Activated CD4-positive, alpha-beta T cell treated with anti-CD3 and anti-CD28 coated beads for 36 hours (primary cell): ENCODE data around the gene ZNF783. TPM values are rescaled to one million over a fixed set of nuclear protein-coding genes. Genes with fewer than 3 reads are reported as not detected.
"Not testable (repeated sequence)": the region's sequence is repeated elsewhere in the genome, so short reads cannot be mapped to it uniquely, and the experiment has no call there.

ENCODE experiments used
- ATAC-seq: fragments of 200-7000 bp; cut with Tn5 transposase; one replicate; pipeline ENCODE4 v1.10.0; 2021; ENCODE audit warnings: mild to moderate bottlenecking, moderate library complexity
- CTCF ChIA-PET: fragments of 350-600 bp; sonication (Branson Sonifier 250); formaldehyde crosslinking; loops from one replicate; lab custom pipeline; 2021; ENCODE audit warnings: antibody characterized with exemption; lab: Charles Lee
- POLR2A ChIA-PET: fragments of 350-600 bp; sonication (Branson Sonifier 250); formaldehyde crosslinking; loops from one replicate; lab custom pipeline; 2021; ENCODE audit warnings: antibody characterized with exemption, inconsistent platforms; lab: Charles Lee
- DNase-seq: peaks from one replicate; pipeline ENCODE4 v3.0.0-alpha.2; 2020
- H3K27ac Mint-ChIP-seq: one replicate; pipeline ENCODE4 v1.8.0; 2021; ENCODE audit warnings: mixed read lengths
- H3K27me3 Mint-ChIP-seq: one replicate; pipeline ENCODE4 v1.8.0; 2021; ENCODE audit warnings: mixed read lengths
- H3K36me3 Mint-ChIP-seq: one replicate; pipeline ENCODE4 v1.8.0; 2021; ENCODE audit warnings: low read depth, mixed read lengths
- H3K4me1 Mint-ChIP-seq: one replicate; pipeline ENCODE4 v1.8.0; 2021; ENCODE audit warnings: mixed read lengths
- H3K4me3 Mint-ChIP-seq: one replicate; pipeline ENCODE4 v1.8.0; 2021; ENCODE audit warnings: mild to moderate bottlenecking, moderate library complexity, mixed read lengths
- H3K9me3 Mint-ChIP-seq: one replicate; pipeline ENCODE4 v1.8.0; 2021; ENCODE audit warnings: low read depth, mixed read lengths
- intact Hi-C, 2 experiments: fragments of 100-400 bp; cut with DNase I in 1 of 2; cut with micrococcal nuclease in 1 of 2; formaldehyde crosslinking; loops; one replicate each; pipeline versions ENCODE4 v1.14.2 to v1.15.1; 2022 to 2024; cut with DNase I, micrococcal nuclease
- total RNA-seq, 2 experiments: library from RNA; stranded (reverse); gene quantifications; one replicate each; pipeline ENCODE4 v1.2.3, GENCODE V29; 2021

ZNF783 gene
- total RNA-seq, 2 experiments from 2014 or later: 14.5 to 15.4 TPM

- H3K4me3 Mint-ChIP-seq: peak overlapping the region; percentile 93
- DNase-seq (no peak), ATAC-seq (no peak)
- CTCF ChIA-PET: interaction anchor here (0.8 to 2.1 kb wide), 6 partner anchors 8 to 45 kb away, joined by 3 to 9 read pairs (median 6); partner anchors contain the start of genes ZNF282 and ZNF783
- H3K36me3 Mint-ChIP-seq: peaks cover 29% of the 10 kb centered on the region
- peak overlapping the region; percentile 83 for H3K27ac Mint-ChIP-seq
- POLR2A ChIA-PET: interaction anchor here (1.0 kb wide), 1 partner anchor 20 kb away, joined by 4 read pairs; no protein-coding TSS in a partner anchor
- no peaks in the 10 kb centered on the region for H3K27me3 Mint-ChIP-seq
- peaks cover 43% of the 10 kb centered on the region for H3K4me1 Mint-ChIP-seq
- H3K9me3 Mint-ChIP-seq: peaks cover 9% of the 10 kb centered on the region
- intact Hi-C loops: loop anchor here in 1 of 2 experiments (5.0 to 10.0 kb wide), 2 partner anchors 356 to 1212 kb away; partner anchors contain the start of genes EZH2 and GIMAP8
Measured at GRCh38 chr7:149240637-149241036, 21.4 kb upstream of the ZNF783 start.

- no peaks in the 10 kb centered on the region for H3K27me3 Mint-ChIP-seq
- peak overlapping the region; percentile 29 for H3K27ac Mint-ChIP-seq
- intact Hi-C loops: loop anchor here in 1 of 2 experiments (5.0 to 10.0 kb wide), 2 partner anchors 357 to 1211 kb away; partner anchors contain the start of genes EZH2 and GIMAP8
- peaks cover 9% of the 10 kb centered on the region for H3K9me3 Mint-ChIP-seq
- no peak for ATAC-seq
- ChIA-PET POLR2A (interaction anchor here (0.7 kb wide), 1 partner anchor 55 kb away, joined by 4 read pairs; no protein-coding TSS in a partner anchor), CTCF (interaction anchor here (0.6 to 2.1 kb wide), 4 partner anchors 32 to 164 kb away, joined by 3 to 7 read pairs (median 6); partner anchors contain the start of gene ZNF282)
- peak overlapping the region; percentile 93 for H3K4me3 Mint-ChIP-seq
- DNase-seq: no peak
- H3K36me3 Mint-ChIP-seq: peaks cover 35% of the 10 kb centered on the region
- H3K4me1 Mint-ChIP-seq: peaks cover 53% of the 10 kb centered on the region
Measured at GRCh38 chr7:149241696-149242095, 20.3 kb upstream of the ZNF783 start.

- intact Hi-C loops: loop anchor here (1.0 to 10.0 kb wide), 9 partner anchors 16 to 1132 kb away; partner anchors contain the start of genes ACTR3C (in 1 of the 2), EZH2 (in 1 of the 2), LRRC61 (in 1 of the 2) and PDIA4 (in 1 of the 2)
- ChIA-PET CTCF (interaction anchor here (0.7 to 1.2 kb wide), 2 partner anchors 40 to 48 kb away, joined by 3 to 4 read pairs; no protein-coding TSS in a partner anchor), POLR2A (interaction anchor here (0.8 to 1.4 kb wide), 2 partner anchors 16 to 35 kb away, joined by 4 to 8 read pairs; partner anchors contain the start of gene ZNF783)
- DNase-seq (peak; percentile 79), ATAC-seq (peak; percentile 85)
- Mint-ChIP-seq H3K27me3 (no peaks in the 10 kb centered on the region), H3K4me3 (peak overlapping the region; percentile 48), H3K4me1 (peaks cover 72% of the 10 kb centered on the region), H3K36me3 (peaks cover 42% of the 10 kb centered on the region), H3K27ac (peak overlapping the region; percentile 96), H3K9me3 (peaks cover 9% of the 10 kb centered on the region)
Measured at GRCh38 chr7:149245244-149245643, 16.8 kb upstream of the ZNF783 start.

DNA sequence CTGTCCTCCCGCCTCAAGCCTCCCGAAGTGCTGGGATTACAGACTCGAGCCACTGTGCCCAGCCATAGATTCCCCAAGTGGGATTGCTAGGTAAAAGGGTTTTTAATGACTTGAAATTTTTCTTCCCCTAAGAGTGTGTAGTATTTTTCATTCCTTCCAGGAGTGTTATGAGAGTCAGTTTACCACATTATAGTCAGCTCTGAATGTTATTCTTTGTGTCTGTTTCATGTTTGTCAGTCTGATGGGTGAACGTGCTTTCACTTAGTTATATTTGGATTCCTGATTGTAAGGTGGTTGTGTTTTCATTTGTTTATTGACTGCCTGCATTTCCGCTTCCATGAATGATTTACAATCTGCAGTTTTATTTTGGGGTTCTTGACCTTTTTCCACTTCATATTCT is 16.3 kb upstream of the ZNF783 start:
- POLR2A ChIA-PET: interaction anchor here (0.8 to 1.4 kb wide), 2 partner anchors 16 to 36 kb away, joined by 4 to 8 read pairs; partner anchors contain the start of gene ZNF783
- H3K27me3 Mint-ChIP-seq: no peaks in the 10 kb centered on the region
- peaks cover 43% of the 10 kb centered on the region for H3K36me3 Mint-ChIP-seq

DNA sequence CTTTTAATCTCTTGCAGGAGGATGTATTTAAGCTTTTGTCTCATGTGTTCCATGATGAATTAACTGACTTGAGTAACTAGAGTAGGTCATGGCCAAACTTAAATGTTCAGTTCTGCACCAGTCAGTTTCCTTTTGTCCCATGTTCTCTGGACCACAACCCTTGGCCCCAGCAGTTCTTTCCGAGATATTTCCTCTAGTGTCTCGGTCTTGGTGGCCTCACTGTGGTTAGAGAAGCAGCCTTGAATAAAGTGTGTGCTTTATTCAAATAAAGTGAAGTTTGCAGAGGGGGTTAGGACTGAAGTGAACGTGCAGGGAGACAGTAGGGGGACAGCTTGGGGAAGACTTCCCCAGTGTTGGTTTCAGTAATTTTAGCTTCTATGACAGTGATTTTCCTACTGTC is 13.2 kb upstream of the ZNF783 start:
- Mint-ChIP-seq H3K4me3 (peak overlapping the region; percentile 49), H3K27ac (peak overlapping the region; percentile 98), H3K27me3 (no peaks in the 10 kb centered on the region), H3K36me3 (peaks cover 44% of the 10 kb centered on the region), H3K9me3 (peaks cover 4% of the 10 kb centered on the region), H3K4me1 (peaks cover 58% of the 10 kb centered on the region)
- intact Hi-C loops: loop anchor here (1.0 to 10.0 kb wide), 8 partner anchors 13 to 1129 kb away; partner anchors contain the start of genes ACTR3C (in 1 of the 2), EZH2 (in 1 of the 2), LRRC61 (in 1 of the 2) and PDIA4 (in 1 of the 2)
- DNase-seq (peak; percentile 62), ATAC-seq (peak; percentile 55)
- ChIA-PET POLR2A (interaction anchor here (1.0 to 2.9 kb wide), 5 partner anchors 9 to 41 kb away, joined by 3 to 9 read pairs (median 5); partner anchors contain the start of genes ZNF212 and ZNF783), CTCF (interaction anchor here (0.7 to 3.9 kb wide), 8 partner anchors 9 to 121 kb away, joined by 3 to 29 read pairs (median 4); partner anchors contain the start of genes ZNF212 and ZNF783)

More for the DNA sequence above, 16.3 kb upstream of the ZNF783 start:
- CTCF ChIA-PET: interaction anchor here (0.6 to 1.2 kb wide), 4 partner anchors 11 to 47 kb away, joined by 3 to 4 read pairs (median 3); partner anchors contain the start of gene ZNF783
- peak overlapping the region; percentile 48 for H3K4me3 Mint-ChIP-seq
- peaks cover 9% of the 10 kb centered on the region for H3K9me3 Mint-ChIP-seq
- intact Hi-C loops: loop anchor here (1.0 to 10.0 kb wide), 9 partner anchors 15 to 1132 kb away; partner anchors contain the start of genes ACTR3C (in 1 of the 2), EZH2 (in 1 of the 2), LRRC61 (in 1 of the 2) and PDIA4 (in 1 of the 2)
- H3K27ac Mint-ChIP-seq: peak overlapping the region; percentile 96
- DNase-seq: no peak
- H3K4me1 Mint-ChIP-seq: peaks cover 71% of the 10 kb centered on the region
- ATAC-seq: peak; percentile 54

DNA sequence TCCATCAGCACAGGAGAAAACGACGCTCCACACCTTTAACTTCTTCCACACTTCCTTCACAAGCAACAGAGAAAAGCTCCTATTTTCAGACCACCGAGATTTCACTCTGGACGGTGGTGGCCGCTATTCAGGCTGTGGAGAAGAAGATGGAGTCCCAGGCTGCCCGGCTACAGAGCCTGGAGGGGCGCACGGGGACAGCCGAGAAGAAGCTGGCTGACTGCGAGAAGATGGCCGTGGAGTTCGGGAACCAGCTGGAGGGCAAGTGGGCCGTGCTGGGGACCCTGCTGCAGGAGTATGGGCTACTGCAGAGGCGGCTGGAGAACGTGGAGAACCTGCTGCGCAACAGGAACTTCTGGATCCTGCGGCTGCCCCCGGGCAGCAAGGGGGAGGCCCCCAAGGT is 11.8 kb upstream of the ZNF783 start:
- H3K36me3 Mint-ChIP-seq: peaks cover 37% of the 10 kb centered on the region
- DNase-seq, ATAC-seq, intact Hi-C loops, H3K27me3 Mint-ChIP-seq, H3K9me3 Mint-ChIP-seq, H3K4me3 Mint-ChIP-seq: not testable (repeated sequence)
- ChIA-PET POLR2A (interaction anchor here (1.2 to 2.0 kb wide), 2 partner anchors 40 to 42 kb away, joined by 3 to 5 read pairs; no protein-coding TSS in a partner anchor), CTCF (interaction anchor here (0.6 to 3.9 kb wide), 4 partner anchors 11 to 40 kb away, joined by 4 to 29 read pairs (median 5); partner anchors contain the start of gene ZNF783)
- peak overlapping the region; percentile 55 for H3K27ac Mint-ChIP-seq
- H3K4me1 Mint-ChIP-seq: peaks cover 49% of the 10 kb centered on the region

DNA sequence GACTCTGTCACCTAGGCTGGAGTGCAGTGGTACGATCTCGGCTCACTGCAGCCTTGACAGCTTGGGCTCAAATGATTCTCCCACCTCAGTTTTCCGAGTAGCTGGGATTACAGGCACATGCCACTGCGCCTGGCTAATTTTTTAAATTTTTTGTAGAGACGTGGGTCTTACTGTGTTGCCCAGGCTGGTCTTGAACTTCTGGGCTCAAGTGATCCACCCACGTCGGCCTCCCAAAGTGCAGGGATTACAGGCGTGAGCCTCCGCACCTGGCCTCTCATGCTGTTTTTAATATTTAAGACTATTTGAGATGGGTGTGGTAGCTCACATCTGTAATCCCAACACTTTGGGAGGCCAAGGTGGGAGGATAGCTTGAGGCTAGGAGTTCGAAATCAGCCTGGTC is 10.5 kb upstream of the ZNF783 start:
- POLR2A ChIA-PET: interaction anchor here (1.3 kb wide), 1 partner anchor 9 kb away, joined by 3 read pairs; no protein-coding TSS in a partner anchor
- ATAC-seq, DNase-seq, intact Hi-C loops, H3K27ac Mint-ChIP-seq, H3K4me3 Mint-ChIP-seq, H3K27me3 Mint-ChIP-seq, H3K9me3 Mint-ChIP-seq: not testable (repeated sequence)
- CTCF ChIA-PET: interaction anchor here (0.5 to 3.0 kb wide), 5 partner anchors 10 to 185 kb away, joined by 3 to 15 read pairs (median 4); partner anchors contain the start of gene ZNF783
- H3K36me3 Mint-ChIP-seq: peaks cover 36% of the 10 kb centered on the region
- H3K4me1 Mint-ChIP-seq: peaks cover 36% of the 10 kb centered on the region

DNA sequence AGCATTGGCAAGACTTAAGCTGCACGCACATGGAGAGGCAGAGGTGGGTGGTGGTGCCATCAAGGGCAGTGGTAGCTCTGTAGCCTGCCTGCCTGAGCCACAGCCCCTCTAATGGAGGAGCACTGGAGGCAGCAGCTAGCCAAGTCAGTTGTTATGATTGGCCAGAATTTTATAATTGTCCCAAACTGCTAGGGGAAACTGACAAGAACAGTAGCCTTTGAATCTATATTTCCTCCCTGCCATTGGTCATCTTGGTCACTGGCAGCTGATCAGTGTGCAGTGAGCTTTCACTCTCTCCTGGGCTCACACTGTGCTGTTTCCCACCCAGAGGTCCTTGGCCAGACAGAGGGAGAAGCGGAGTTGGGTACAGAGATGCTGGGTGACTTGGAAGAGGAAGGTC is 9.6 kb upstream of the ZNF783 start:
- no peaks in the 10 kb centered on the region for H3K9me3 Mint-ChIP-seq
- ChIA-PET POLR2A (interaction anchor here (0.5 kb wide), 1 partner anchor 543 kb away, joined by 4 read pairs; no protein-coding TSS in a partner anchor), CTCF (interaction anchor here (0.5 to 3.0 kb wide), 2 partner anchors 9 to 20 kb away, joined by 4 to 15 read pairs; partner anchors contain the start of gene ZNF783)
- ATAC-seq (no peak), DNase-seq (no peak)
- H3K36me3 Mint-ChIP-seq: peaks cover 36% of the 10 kb centered on the region
- H3K27ac Mint-ChIP-seq: no peak overlapping the region
- H3K27me3 Mint-ChIP-seq: no peaks in the 10 kb centered on the region
- no peak overlapping the region for H3K4me3 Mint-ChIP-seq
- intact Hi-C loops: no loop called here
- H3K4me1 Mint-ChIP-seq: peaks cover 29% of the 10 kb centered on the region

DNA sequence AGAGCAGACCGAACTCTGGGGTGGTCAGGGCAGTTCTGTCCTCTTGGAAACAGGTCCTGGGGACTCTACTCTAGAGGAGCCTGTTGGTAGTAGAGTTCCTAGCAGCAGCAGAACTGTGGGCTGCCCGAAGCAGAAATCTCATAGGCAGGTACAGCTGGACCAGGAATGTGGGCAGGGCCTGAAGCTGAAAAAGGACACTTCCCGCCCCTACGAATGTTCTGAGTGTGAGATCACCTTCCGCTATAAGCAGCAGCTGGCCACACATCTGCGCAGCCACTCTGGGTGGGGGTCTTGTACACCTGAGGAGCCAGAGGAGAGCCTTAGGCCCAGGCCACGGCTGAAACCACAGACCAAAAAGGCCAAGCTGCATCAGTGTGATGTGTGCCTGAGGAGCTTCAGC is 8.3 kb upstream of the ZNF783 start:
- no peak overlapping the region for H3K27ac Mint-ChIP-seq

DNA sequence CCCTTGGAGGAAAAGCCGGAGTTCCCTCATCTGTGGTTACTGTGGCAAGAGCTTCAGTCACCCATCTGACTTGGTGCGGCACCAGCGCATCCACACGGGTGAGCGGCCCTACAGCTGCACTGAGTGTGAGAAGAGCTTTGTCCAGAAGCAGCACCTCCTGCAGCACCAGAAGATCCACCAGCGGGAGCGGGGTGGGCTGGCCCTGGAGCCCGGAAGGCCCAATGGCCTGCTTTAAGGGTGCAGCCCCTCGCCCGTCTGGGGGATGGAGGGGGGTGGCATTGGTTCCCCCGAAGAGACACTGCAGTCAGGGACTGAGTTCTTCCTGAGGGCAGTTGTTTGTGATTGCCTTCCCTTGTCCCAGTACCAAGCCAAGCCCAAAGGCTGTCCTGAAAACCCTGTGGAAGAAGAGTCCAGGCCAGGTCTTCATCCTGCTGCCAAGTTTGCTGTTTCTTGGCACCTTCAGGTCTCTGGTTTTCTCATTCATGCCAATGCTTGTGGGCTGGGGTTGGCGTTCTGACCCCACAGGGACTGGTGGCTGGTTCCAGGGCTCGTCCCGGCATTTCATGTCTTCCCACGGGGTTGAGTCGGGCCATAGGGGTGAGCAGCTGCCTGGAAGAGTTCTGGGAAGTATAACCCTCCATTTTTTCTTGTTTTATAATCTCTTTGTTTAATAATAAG is 7.7 kb upstream of the ZNF783 start:
- POLR2A ChIA-PET: no interaction called here
- H3K4me3 Mint-ChIP-seq: no peak overlapping the region
- CTCF ChIA-PET: interaction anchor here (3.0 kb wide), 1 partner anchor 7 kb away, joined by 15 read pairs; the partner anchor contains the start of gene ZNF783

More for the DNA sequence above, 8.3 kb upstream of the ZNF783 start:
- no peaks in the 10 kb centered on the region for H3K9me3 Mint-ChIP-seq
- ATAC-seq: no peak
- no peak for DNase-seq
- no peak overlapping the region for H3K4me3 Mint-ChIP-seq
- ChIA-PET POLR2A (interaction anchor here (0.8 kb wide), 1 partner anchor 8 kb away, joined by 4 read pairs; no protein-coding TSS in a partner anchor), CTCF (interaction anchor here (3.0 kb wide), 1 partner anchor 8 kb away, joined by 15 read pairs; the partner anchor contains the start of gene ZNF783)
- peaks cover 20% of the 10 kb centered on the region for H3K4me1 Mint-ChIP-seq
- H3K27me3 Mint-ChIP-seq: no peaks in the 10 kb centered on the region
- H3K36me3 Mint-ChIP-seq: peaks cover 32% of the 10 kb centered on the region
- intact Hi-C loops: no loop called here

More for the DNA sequence above, 7.7 kb upstream of the ZNF783 start:
- H3K36me3 Mint-ChIP-seq: peaks cover 32% of the 10 kb centered on the region
- H3K27ac Mint-ChIP-seq: no peak overlapping the region
- no peak for DNase-seq
- intact Hi-C loops: no loop called here
- no peaks in the 10 kb centered on the region for H3K9me3 Mint-ChIP-seq
- no peaks in the 10 kb centered on the region for H3K27me3 Mint-ChIP-seq
- no peak for ATAC-seq
- H3K4me1 Mint-ChIP-seq: peaks cover 14% of the 10 kb centered on the region
